GM18508 (cell line): Measurements from ENCODE around the gene PALLD.

Source experiments
- ATAC-seq: cut with Tn5 transposase; IDR thresholded peaks from one replicate; pipeline ENCODE4 v1.9.1; 2021; ENCODE audit warnings: moderate number of reproducible peaks; ENCODE audit not compliant: insufficient read depth, unreplicated experiment

PALLD gene

GRCh38 chr4:168522356-168522755, 25.5 kb downstream of the PALLD start:
- no peak for ATAC-seq

- ATAC-seq, result no peak
Measured at GRCh38 chr4:168522829-168523489, 26.1 kb downstream of the PALLD start.

GRCh38 chr4:168524006-168524405, 27.2 kb downstream of the PALLD start:
- no peak for ATAC-seq

GRCh38 chr4:168524897-168525296, 28.0 kb downstream of the PALLD start:
- ATAC-seq, result no peak

GRCh38 chr4:168527560-168527959, 30.7 kb downstream of the PALLD start:
- ATAC-seq, result no peak

GRCh38 chr4:168528131-168528949, 31.5 kb downstream of the PALLD start:
- ATAC-seq, result no peak

- no peak for ATAC-seq
Measured at GRCh38 chr4:168529257-168529656, 32.4 kb downstream of the PALLD start.

- ATAC-seq, result no peak
Measured at GRCh38 chr4:168531305-168531704, 34.5 kb downstream of the PALLD start.

GRCh38 chr4:168534535-168534934, 37.7 kb downstream of the PALLD start:
- no peak for ATAC-seq

- ATAC-seq, result no peak
Measured at GRCh38 chr4:168535689-168536088, 38.8 kb downstream of the PALLD start.

GRCh38 chr4:168536448-168536847, 39.6 kb downstream of the PALLD start:
- ATAC-seq, result no peak

GRCh38 chr4:168537086-168537485, 40.2 kb downstream of the PALLD start:
- no peak for ATAC-seq

GRCh38 chr4:168537571-168537970, 40.7 kb downstream of the PALLD start:
- no peak for ATAC-seq

- ATAC-seq, result no peak
Measured at GRCh38 chr4:168538632-168539031, 41.8 kb downstream of the PALLD start.

GRCh38 chr4:168540086-168540485, 43.2 kb downstream of the PALLD start:
- no peak for ATAC-seq

- ATAC-seq, result no peak
Measured at GRCh38 chr4:168540503-168541265, 43.8 kb downstream of the PALLD start.

GRCh38 chr4:168541266-168541953, 44.6 kb downstream of the PALLD start:
- no peak for ATAC-seq

- no peak for ATAC-seq
Measured at GRCh38 chr4:168549143-168549542, 52.3 kb downstream of the PALLD start.

- ATAC-seq, result no peak
Measured at GRCh38 chr4:168550064-168550766, 53.4 kb downstream of the PALLD start.

GRCh38 chr4:168551211-168551610, 54.4 kb downstream of the PALLD start:
- ATAC-seq, result no peak
